Muscle layer of colon (tissue), 2 donors: ENCODE results near the gene NEK1.
"Not testable (repeated sequence)": the region's sequence is repeated elsewhere in the genome, so short reads cannot be mapped to it uniquely, and the experiment has no call there.

Source experiments
- H3K27ac ChIP-seq: one replicate; pipeline ENCODE4 v1.7.0; 2013; ENCODE audit warnings: low read depth, mild to moderate bottlenecking, low read length, moderate library complexity
- H3K27me3 ChIP-seq, 2 donors: one replicate each; pipeline ENCODE4 v1.7.0; 2013; ENCODE audit warnings: low read length in 2 of 2, mild to moderate bottlenecking in 2 of 2; ENCODE audit not compliant: insufficient read depth in 2 of 2, control insufficient read depth in 1 of 2
- H3K36me3 ChIP-seq: one replicate; pipeline ENCODE4 v1.7.0; 2013; ENCODE audit warnings: mild to moderate bottlenecking, low read length; ENCODE audit not compliant: insufficient read depth
- H3K4me1 ChIP-seq: one replicate; pipeline ENCODE4 v1.7.0; 2013; ENCODE audit warnings: mild to moderate bottlenecking, low read length; ENCODE audit not compliant: insufficient read depth
- H3K4me3 ChIP-seq, 2 donors: one replicate each; pipeline ENCODE4 v1.7.0; 2013; ENCODE audit warnings: low read length in 2 of 2, low read depth in 1 of 2, mild to moderate bottlenecking in 1 of 2, moderate library complexity in 1 of 2
- H3K9ac ChIP-seq: one replicate; pipeline ENCODE4 v1.7.0; 2013; ENCODE audit warnings: low read length
- H3K9me3 ChIP-seq: one replicate; pipeline ENCODE4 v1.7.0; 2013; ENCODE audit warnings: mild to moderate bottlenecking, low read length
- donor health status: abdominal sarcoma.
- donor health status: Adenocarcinoma of cecum.

Gene NEK1

GRCh38 chr4:169624012-169624411, 11.6 kb upstream of the NEK1 start:
- not testable (repeated sequence) for H3K36me3 ChIP-seq, H3K9ac ChIP-seq, H3K4me3 ChIP-seq, H3K4me1 ChIP-seq, H3K27me3 ChIP-seq, H3K27ac ChIP-seq, H3K9me3 ChIP-seq

GRCh38 chr4:169622566-169622965, 10.2 kb upstream of the NEK1 start:
- no peak overlapping the region for H3K27ac ChIP-seq
- H3K4me3 ChIP-seq, result no peak overlapping the region
- H3K4me1 ChIP-seq, result peaks cover 6% of the 10 kb centered on the region
- no peaks in the 10 kb centered on the region for H3K36me3 ChIP-seq
- no peaks in the 10 kb centered on the region for H3K27me3 ChIP-seq
- no peak overlapping the region for H3K9ac ChIP-seq
- no peaks in the 10 kb centered on the region for H3K9me3 ChIP-seq

GRCh38 chr4:169621731-169622492, 9.5 kb upstream of the NEK1 start:
- Histone ChIP-seq H3K4me3 (peak overlapping the region in 1 of 2 donors; percentile 98), H3K36me3 (no peaks in the 10 kb centered on the region), H3K27me3 (no peaks in the 10 kb centered on the region), H3K9ac (peak overlapping the region; percentile 28), H3K27ac (no peak overlapping the region), H3K4me1 (peaks cover 6% of the 10 kb centered on the region), H3K9me3 (no peaks in the 10 kb centered on the region)

GRCh38 chr4:169620880-169621248, 8.5 kb upstream of the NEK1 start:
- H3K27ac ChIP-seq, result peak overlapping the region; percentile 93
- H3K4me3 ChIP-seq, result peak overlapping the region; percentile 86 to 98
- H3K36me3 ChIP-seq, result no peaks in the 10 kb centered on the region

GRCh38 chr4:169619958-169620879, 7.8 kb upstream of the NEK1 start, which contains the start of gene CLCN3:
CLCN3 (plus strand) TSS chr4:169620578; CDS start chr4:169635929, 15,351 bp downstream.
- H3K9ac ChIP-seq, result peak within 1 kb of the TSS; percentile 87
- peak within 1 kb of the TSS; percentile 86 to 98 for H3K4me3 ChIP-seq
- peaks cover 6% of the 10 kb centered on the region for H3K4me1 ChIP-seq
- no peaks in the 10 kb centered on the region for H3K9me3 ChIP-seq
- no peaks in the 10 kb centered on the region for H3K27me3 ChIP-seq
- H3K36me3 ChIP-seq, result no peaks in the 10 kb centered on the region
- peak within 1 kb of the TSS; percentile 93 for H3K27ac ChIP-seq

More at GRCh38 chr4:169620880-169621248, 8.5 kb upstream of the NEK1 start:
- no peaks in the 10 kb centered on the region for H3K27me3 ChIP-seq
- H3K9me3 ChIP-seq, result no peaks in the 10 kb centered on the region
- H3K4me1 ChIP-seq, result peaks cover 6% of the 10 kb centered on the region
- peak overlapping the region; percentile 87 for H3K9ac ChIP-seq

GRCh38 chr4:169619518-169619957, 7.2 kb upstream of the NEK1 start:
- no peaks in the 10 kb centered on the region for H3K27me3 ChIP-seq
- peaks cover 6% of the 10 kb centered on the region for H3K4me1 ChIP-seq
- H3K27ac ChIP-seq, result peak overlapping the region; percentile 93
- peak overlapping the region; percentile 70 to 98 for H3K4me3 ChIP-seq
- H3K36me3 ChIP-seq, result no peaks in the 10 kb centered on the region
- peak overlapping the region; percentile 87 for H3K9ac ChIP-seq
- H3K9me3 ChIP-seq, result no peaks in the 10 kb centered on the region

GRCh38 chr4:169618986-169619385, 6.6 kb upstream of the NEK1 start:
- Histone ChIP-seq H3K9me3 (no peaks in the 10 kb centered on the region), H3K27me3 (no peaks in the 10 kb centered on the region), H3K9ac (no peak overlapping the region), H3K4me3 (no peak overlapping the region), H3K36me3 (no peaks in the 10 kb centered on the region), H3K27ac (no peak overlapping the region), H3K4me1 (peaks cover 6% of the 10 kb centered on the region)

GRCh38 chr4:169618286-169618685, 5.9 kb upstream of the NEK1 start:
- H3K4me3 ChIP-seq, result no peak overlapping the region
- H3K9me3 ChIP-seq, result no peaks in the 10 kb centered on the region
- H3K9ac ChIP-seq, result no peak overlapping the region
- H3K4me1 ChIP-seq, result peaks cover 10% of the 10 kb centered on the region
- no peaks in the 10 kb centered on the region for H3K36me3 ChIP-seq
- H3K27me3 ChIP-seq, result no peaks in the 10 kb centered on the region
- no peak overlapping the region for H3K27ac ChIP-seq

- Histone ChIP-seq H3K9ac (no peak overlapping the region), H3K4me3 (no peak overlapping the region), H3K36me3 (no peaks in the 10 kb centered on the region), H3K4me1 (peaks cover 11% of the 10 kb centered on the region), H3K27ac (no peak overlapping the region), H3K9me3 (no peaks in the 10 kb centered on the region), H3K27me3 (no peaks in the 10 kb centered on the region)
Measured at GRCh38 chr4:169617306-169617705, 4.9 kb upstream of the NEK1 start.

- Histone ChIP-seq H3K27ac (no peak overlapping the region), H3K36me3 (no peaks in the 10 kb centered on the region), H3K9ac (no peak overlapping the region), H3K4me1 (peaks cover 6% of the 10 kb centered on the region), H3K9me3 (no peaks in the 10 kb centered on the region), H3K27me3 (no peaks in the 10 kb centered on the region), H3K4me3 (no peak overlapping the region)
Measured at GRCh38 chr4:169616846-169617245, 4.5 kb upstream of the NEK1 start.

- Histone ChIP-seq H3K9ac (no peak overlapping the region), H3K27me3 (no peaks in the 10 kb centered on the region), H3K27ac (no peak overlapping the region), H3K4me1 (peaks cover 17% of the 10 kb centered on the region), H3K4me3 (no peak overlapping the region), H3K9me3 (no peaks in the 10 kb centered on the region), H3K36me3 (no peaks in the 10 kb centered on the region)
Measured at GRCh38 chr4:169615467-169616106, 3.2 kb upstream of the NEK1 start.
